ENCODE data around the gene MYO5A. TPM values are rescaled to one million over a fixed set of nuclear protein-coding genes. Genes with fewer than 3 reads are reported as not detected.

The MYO5A gene
- polyA plus RNA-seq, 3 donors, result 6.9 to 33.5 (median 16.6) TPM

DNA sequence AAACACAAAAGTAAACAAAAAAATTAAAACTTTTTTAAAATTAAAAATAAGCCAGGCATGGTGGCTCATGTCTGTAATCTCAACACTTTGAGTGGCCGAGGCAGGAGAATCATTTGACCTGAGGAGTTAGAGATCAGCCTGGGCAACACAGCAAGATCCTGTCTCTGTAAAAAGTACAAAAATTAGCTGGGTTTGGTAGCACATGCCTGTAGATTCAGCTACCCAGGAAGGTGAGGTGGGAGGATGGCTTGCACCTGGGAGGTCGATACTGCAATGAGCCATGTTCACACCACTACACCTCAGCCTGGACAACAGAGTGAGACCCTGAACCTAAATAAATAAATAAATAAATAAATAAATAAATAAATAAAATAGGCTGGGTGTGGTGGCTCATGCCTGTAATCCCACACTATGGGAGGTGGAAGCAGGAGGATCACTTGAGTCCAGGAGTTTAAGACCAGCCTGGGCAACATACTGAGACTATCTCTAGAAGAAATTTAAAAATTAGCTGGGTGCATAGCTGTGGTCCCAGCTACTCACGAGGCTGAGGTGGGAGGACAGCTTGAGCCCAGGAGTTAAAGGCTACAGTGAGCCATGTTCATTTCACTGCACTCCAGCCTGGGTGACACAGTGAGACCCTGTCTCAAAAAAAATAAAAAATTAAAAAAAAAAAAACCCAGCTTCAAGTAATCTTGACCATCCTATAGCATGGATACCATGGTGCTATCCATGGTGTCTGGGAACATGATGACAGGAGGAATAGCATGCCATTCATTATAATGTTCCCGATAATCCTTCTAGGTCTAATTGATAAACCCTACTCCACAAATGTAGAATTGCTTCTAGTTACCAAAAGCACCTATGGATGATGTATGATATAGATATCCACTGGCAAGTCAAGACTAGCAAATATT lies 4.2 kb downstream of the MYO5A start:
- no peak overlapping the region for H3K4me3 Mint-ChIP-seq
- Histone ChIP-seq H3K4me2 (replicated peaks; ENCODE audit: extremely low read depth, low read length, poor library complexity, severe bottlenecking) (no peak overlapping the region), H3K4me1 (ENCODE audit: control insufficient read depth in 1 of 2, insufficient read depth in 2 of 2, low read length in 2 of 2) (peaks cover 55 to 68% of the 10 kb centered on the region in 2 donors), H2AFZ (ENCODE audit: insufficient read depth, low read depth, low read length, poor library complexity, severe bottlenecking) (no peak overlapping the region), H3K4me3 (replicated peaks in 1 of 3; ENCODE audit: low read depth in 2 of 3, low read length in 3 of 3) (no peak overlapping the region), H3K27ac (ENCODE audit: low read depth in 1 of 2, low read length in 2 of 2) (peak overlapping the region in 1 of 2 donors; percentile 52), H3K27me3 (ENCODE audit: control insufficient read depth in 2 of 2, insufficient read depth in 2 of 2, low read length in 2 of 2) (no peaks in the 10 kb centered on the region), H4K20me1 (ENCODE audit: insufficient read depth, low read length) (peaks cover 76% of the 10 kb centered on the region), H3K36me3 (replicated peaks in 1 of 2; ENCODE audit: control insufficient read depth in 1 of 2, insufficient read depth in 2 of 2, low read length in 2 of 2) (no peaks in the 10 kb centered on the region), H3K9me3 (replicated peaks in 1 of 2; ENCODE audit: control insufficient read depth in 1 of 2, insufficient read depth in 1 of 2, low read length in 2 of 2) (no peaks in the 10 kb centered on the region), H3K79me2 (ENCODE audit: insufficient read depth, low read length) (peaks cover 92% of the 10 kb centered on the region), H3K9ac (ENCODE audit: insufficient read depth, low read length, poor library complexity, severe bottlenecking) (no peak overlapping the region)
- WGBS (ENCODE audit: insufficient coverage), result 87% methylated on average over 2 of the region's 4 CpGs
- H3K4me1 Mint-ChIP-seq, result peaks cover 67% of the 10 kb centered on the region
- H3K27ac Mint-ChIP-seq, result peak overlapping the region in 3 of 7 donors; percentile 31 to 63 (median 50)
- no peaks in the 10 kb centered on the region for H3K27me3 Mint-ChIP-seq (ENCODE audit: low read depth in 3 of 3)
- no peaks in the 10 kb centered on the region for H3K9me3 Mint-ChIP-seq
- DNase-seq, result no peak
- TF ChIP-seq, protein P1, sequence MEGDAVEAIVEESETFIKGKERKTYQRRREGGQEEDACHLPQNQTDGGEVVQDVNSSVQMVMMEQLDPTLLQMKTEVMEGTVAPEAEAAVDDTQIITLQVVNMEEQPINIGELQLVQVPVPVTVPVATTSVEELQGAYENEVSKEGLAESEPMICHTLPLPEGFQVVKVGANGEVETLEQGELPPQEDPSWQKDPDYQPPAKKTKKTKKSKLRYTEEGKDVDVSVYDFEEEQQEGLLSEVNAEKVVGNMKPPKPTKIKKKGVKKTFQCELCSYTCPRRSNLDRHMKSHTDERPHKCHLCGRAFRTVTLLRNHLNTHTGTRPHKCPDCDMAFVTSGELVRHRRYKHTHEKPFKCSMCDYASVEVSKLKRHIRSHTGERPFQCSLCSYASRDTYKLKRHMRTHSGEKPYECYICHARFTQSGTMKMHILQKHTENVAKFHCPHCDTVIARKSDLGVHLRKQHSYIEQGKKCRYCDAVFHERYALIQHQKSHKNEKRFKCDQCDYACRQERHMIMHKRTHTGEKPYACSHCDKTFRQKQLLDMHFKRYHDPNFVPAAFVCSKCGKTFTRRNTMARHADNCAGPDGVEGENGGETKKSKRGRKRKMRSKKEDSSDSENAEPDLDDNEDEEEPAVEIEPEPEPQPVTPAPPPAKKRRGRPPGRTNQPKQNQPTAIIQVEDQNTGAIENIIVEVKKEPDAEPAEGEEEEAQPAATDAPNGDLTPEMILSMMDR (IDR thresholded peaks at IDR 0.05), result no peak
- peaks cover 6 to 14% of the 10 kb centered on the region in 2 donors for H3K36me3 Mint-ChIP-seq
- intact Hi-C loops (cut with micrococcal nuclease), result loop anchor here in 1 of 2 donors (5.0 kb wide), 1 partner anchor 38 kb away; no protein-coding TSS in a partner anchor

DNA sequence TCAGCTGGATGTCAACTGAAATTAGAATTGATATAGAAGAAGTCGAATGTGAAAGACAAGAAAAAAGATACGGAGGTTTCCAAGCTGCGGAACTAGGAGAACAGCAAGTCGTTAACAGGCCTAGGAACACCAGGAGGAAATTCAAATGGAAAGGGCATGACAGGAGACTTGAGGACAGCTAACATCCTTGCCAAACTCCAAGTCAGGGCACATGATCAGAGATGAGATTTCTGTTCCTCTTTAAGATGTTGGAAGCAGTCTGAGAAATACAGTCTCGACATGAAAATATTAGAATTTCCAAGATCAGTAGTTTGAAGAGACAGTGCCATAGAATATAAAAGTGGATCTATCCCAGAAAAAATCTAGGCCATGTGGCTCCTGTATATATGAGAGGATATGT lies 5.0 kb downstream of the MYO5A start:
- Histone ChIP-seq H3K79me2 (ENCODE audit: insufficient read depth, low read length) (peaks cover 98% of the 10 kb centered on the region), H3K9me3 (replicated peaks in 1 of 2; ENCODE audit: control insufficient read depth in 1 of 2, insufficient read depth in 1 of 2, low read length in 2 of 2) (no peaks in the 10 kb centered on the region), H4K20me1 (ENCODE audit: insufficient read depth, low read length) (peaks cover 79% of the 10 kb centered on the region), H3K4me1 (ENCODE audit: control insufficient read depth in 1 of 2, insufficient read depth in 2 of 2, low read length in 2 of 2) (peaks cover 60 to 71% of the 10 kb centered on the region in 2 donors), H3K4me2 (replicated peaks; ENCODE audit: extremely low read depth, low read length, poor library complexity, severe bottlenecking) (no peak overlapping the region), H2AFZ (ENCODE audit: insufficient read depth, low read depth, low read length, poor library complexity, severe bottlenecking) (no peak overlapping the region), H3K9ac (ENCODE audit: insufficient read depth, low read length, poor library complexity, severe bottlenecking) (no peak overlapping the region), H3K36me3 (replicated peaks in 1 of 2; ENCODE audit: control insufficient read depth in 1 of 2, insufficient read depth in 2 of 2, low read length in 2 of 2) (no peaks in the 10 kb centered on the region), H3K27ac (ENCODE audit: low read depth in 1 of 2, low read length in 2 of 2) (peak overlapping the region in 1 of 2 donors; percentile 52), H3K27me3 (ENCODE audit: control insufficient read depth in 2 of 2, insufficient read depth in 2 of 2, low read length in 2 of 2) (no peaks in the 10 kb centered on the region), H3K4me3 (replicated peaks in 1 of 3; ENCODE audit: low read depth in 2 of 3, low read length in 3 of 3) (no peak overlapping the region)
- no peaks in the 10 kb centered on the region for H3K9me3 Mint-ChIP-seq
- H3K27ac Mint-ChIP-seq, result peak overlapping the region in 4 of 7 donors; percentile 5 to 66 (median 46)
- H3K4me3 Mint-ChIP-seq, result no peak overlapping the region
- DNase-seq, result peak in 2 of 3 donors; percentile 25 to 39
- TF ChIP-seq, protein P1 (IDR thresholded peaks at IDR 0.05), result no peak
- H3K27me3 Mint-ChIP-seq (ENCODE audit: low read depth in 3 of 3), result no peaks in the 10 kb centered on the region
- intact Hi-C loops (cut with micrococcal nuclease), result no loop called here
- H3K4me1 Mint-ChIP-seq, result peaks cover 72% of the 10 kb centered on the region
- 67% methylated on average over 4 of the region's 5 CpGs for WGBS (ENCODE audit: insufficient coverage)
- peaks cover 6 to 14% of the 10 kb centered on the region in 2 donors for H3K36me3 Mint-ChIP-seq
